GM21526 (cell line): Measurements from ENCODE around the gene FOLR1.

ENCODE experiments used
- ATAC-seq: cut with Tn5 transposase; IDR thresholded peaks from one replicate; pipeline ENCODE4 v1.9.1; 2021; ENCODE audit warnings: moderate library complexity; ENCODE audit not compliant: unreplicated experiment, low FRiP score

FOLR1 gene

DNA sequence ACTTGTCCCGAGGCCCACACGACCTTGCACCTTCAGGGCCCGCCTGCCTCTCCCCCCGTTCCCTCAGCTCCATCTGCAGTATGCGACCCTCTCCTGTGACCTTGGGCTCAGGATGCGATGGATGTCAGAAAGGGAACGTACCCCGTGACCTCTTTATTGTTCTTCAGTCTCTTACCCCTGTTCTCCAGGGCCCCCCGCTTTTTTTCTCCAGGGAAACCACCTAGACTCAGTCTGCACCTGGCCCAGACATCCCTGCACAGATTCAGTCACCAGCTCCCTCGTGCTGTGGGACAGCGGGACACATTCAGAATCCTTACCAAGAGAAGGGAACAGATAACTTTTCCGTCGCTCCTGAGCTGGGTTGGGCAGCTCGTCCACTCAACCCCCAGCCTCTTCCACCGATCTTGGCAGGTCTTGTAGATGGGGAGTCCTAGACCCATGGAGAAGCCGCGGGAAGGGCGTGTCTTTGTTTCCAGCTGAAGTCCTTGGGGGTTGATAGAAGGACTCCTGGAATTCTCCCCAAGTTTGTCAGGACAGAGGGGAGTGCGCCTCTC, 53.4 kb downstream of the FOLR1 start:
- ATAC-seq = no peak
